OCI-LY7 (cell line): ENCODE data around the gene SRGAP2B.
"Not testable (repeated sequence)": the region's sequence is repeated elsewhere in the genome, so short reads cannot be mapped to it uniquely, and the experiment has no call there.

Source experiments
- CTCF ChIP-seq: fragments of 200-600 bp; sonication (generic); conservative IDR thresholded peaks from 2 replicates; pipeline ENCODE4 v1.5.1; 2014; ENCODE audit warnings: mild to moderate bottlenecking, antibody characterized with exemption, low read length, moderate library complexity, mixed read lengths
- EZH2phosphoT487 ChIP-seq: fragments of 200-600 bp; sonication (generic); IDR thresholded peaks from 2 replicates; pipeline ENCODE4 v1.6.1; 2018; ENCODE audit warnings: low read depth, borderline replicate concordance, mild to moderate bottlenecking, mixed run types, antibody characterized with exemption, low read length, moderate library complexity, mixed read lengths

DNA sequence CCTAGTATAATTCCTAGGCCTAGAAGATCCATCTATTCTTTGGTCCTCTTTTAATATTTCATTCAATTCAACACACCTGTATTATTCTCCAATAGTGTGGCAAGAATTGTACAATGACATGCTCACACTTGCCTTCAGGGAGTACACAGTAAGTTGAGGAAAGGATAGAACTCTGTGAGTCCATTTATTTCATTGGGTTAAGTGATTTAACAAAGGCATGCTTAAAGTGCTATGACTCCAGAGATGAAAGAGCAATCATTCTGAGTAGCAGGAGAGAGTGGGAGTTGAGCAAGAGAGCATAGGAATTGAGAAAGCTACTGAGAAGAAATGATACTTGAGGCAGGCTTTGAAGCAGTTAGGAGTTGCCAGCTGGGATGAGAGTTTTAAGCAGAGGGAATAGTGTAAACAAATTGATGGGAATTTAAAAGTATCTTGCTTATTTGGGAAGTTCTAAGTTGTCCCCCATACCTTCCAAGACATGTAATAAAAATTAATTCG lies 19.5 kb upstream of the SRGAP2B start:
- TF ChIP-seq CTCF, EZH2phosphoT487: not testable (repeated sequence)
